ENCODE data around the gene RAF1. TPM values are rescaled to one million over a fixed set of nuclear protein-coding genes. Genes with fewer than 3 reads are reported as not detected.

RAF1 gene
- total and polyA plus RNA-seq, 2 experiments from 2014 or later, result 39.5 to 123 TPM

DNA sequence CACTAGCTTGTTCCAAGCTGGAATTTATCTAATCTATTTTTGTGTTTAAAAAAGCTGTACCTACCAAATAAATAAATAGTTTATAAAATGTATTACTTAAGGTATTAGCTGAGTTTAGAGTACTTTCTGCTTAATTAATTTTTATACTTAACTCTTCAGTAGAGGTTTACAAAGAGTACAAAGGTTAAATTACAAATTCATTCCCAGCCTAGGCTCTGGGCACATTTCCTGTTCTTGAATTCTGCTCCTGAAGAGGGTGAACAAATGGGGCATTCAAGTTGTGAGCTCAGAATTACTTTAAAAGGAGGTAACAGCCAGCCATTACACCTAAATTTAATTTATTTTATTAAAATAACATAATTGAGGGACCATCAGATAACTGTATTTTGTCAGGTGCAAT is 80.6 kb downstream of the RAF1 start:
- Histone ChIP-seq H3K4me1 (ENCODE audit: insufficient read depth) (no peaks in the 10 kb centered on the region), H3K4me2 (no peak overlapping the region), H4K20me1 (replicated peaks; ENCODE audit: insufficient read depth) (peaks cover 19% of the 10 kb centered on the region), H2AFZ (no peak overlapping the region), H3K27ac (ENCODE audit: low read depth) (peak overlapping the region; percentile 59; the same call in 1 of the 2 replicates), H3K36me3 (ENCODE audit: insufficient read depth) (peaks cover 29% of the 10 kb centered on the region), H3K79me2 (replicated peaks; ENCODE audit: insufficient read depth) (no peaks in the 10 kb centered on the region), H3K9me2 (ENCODE audit: insufficient read depth) (no peaks in the 10 kb centered on the region), H3K4me3 (no peak overlapping the region), H3K27me3 (ENCODE audit: insufficient read depth) (no peaks in the 10 kb centered on the region), H3F3A (replicated peaks; ENCODE audit: low read depth) (peaks cover 15% of the 10 kb centered on the region; the same call in 1 of the 2 replicates)
- Mint-ChIP-seq H3K27ac (no peak overlapping the region), H3K9me3 (no peaks in the 10 kb centered on the region), H3K4me3 (no peak overlapping the region), H3K27me3 (ENCODE audit: insufficient read depth, low read depth, poor library complexity) (peaks cover 30% of the 10 kb centered on the region), H3K36me3 (ENCODE audit: low read depth) (peaks cover 73% of the 10 kb centered on the region), H3K4me1 (peaks cover 3% of the 10 kb centered on the region; the same call in 2 of the 3 replicates)
- ATAC-seq (no peak), DNase-seq (ENCODE audit: low spot score) (no peak)
- TF ChIP-seq EZH2phosphoT487 (IDR thresholded peaks at IDR 0.05; ENCODE audit: unreplicated experiment), result no peak
- TF ChIP-seq ZNF114 (CRISPR knock-in tag; IDR thresholded peaks at IDR 0.05), result no peak
- no peak for TF ChIP-seq NANOG (IDR thresholded peaks at IDR 0.05; ENCODE audit: borderline replicate concordance)
- TF ChIP-seq, protein P1, sequence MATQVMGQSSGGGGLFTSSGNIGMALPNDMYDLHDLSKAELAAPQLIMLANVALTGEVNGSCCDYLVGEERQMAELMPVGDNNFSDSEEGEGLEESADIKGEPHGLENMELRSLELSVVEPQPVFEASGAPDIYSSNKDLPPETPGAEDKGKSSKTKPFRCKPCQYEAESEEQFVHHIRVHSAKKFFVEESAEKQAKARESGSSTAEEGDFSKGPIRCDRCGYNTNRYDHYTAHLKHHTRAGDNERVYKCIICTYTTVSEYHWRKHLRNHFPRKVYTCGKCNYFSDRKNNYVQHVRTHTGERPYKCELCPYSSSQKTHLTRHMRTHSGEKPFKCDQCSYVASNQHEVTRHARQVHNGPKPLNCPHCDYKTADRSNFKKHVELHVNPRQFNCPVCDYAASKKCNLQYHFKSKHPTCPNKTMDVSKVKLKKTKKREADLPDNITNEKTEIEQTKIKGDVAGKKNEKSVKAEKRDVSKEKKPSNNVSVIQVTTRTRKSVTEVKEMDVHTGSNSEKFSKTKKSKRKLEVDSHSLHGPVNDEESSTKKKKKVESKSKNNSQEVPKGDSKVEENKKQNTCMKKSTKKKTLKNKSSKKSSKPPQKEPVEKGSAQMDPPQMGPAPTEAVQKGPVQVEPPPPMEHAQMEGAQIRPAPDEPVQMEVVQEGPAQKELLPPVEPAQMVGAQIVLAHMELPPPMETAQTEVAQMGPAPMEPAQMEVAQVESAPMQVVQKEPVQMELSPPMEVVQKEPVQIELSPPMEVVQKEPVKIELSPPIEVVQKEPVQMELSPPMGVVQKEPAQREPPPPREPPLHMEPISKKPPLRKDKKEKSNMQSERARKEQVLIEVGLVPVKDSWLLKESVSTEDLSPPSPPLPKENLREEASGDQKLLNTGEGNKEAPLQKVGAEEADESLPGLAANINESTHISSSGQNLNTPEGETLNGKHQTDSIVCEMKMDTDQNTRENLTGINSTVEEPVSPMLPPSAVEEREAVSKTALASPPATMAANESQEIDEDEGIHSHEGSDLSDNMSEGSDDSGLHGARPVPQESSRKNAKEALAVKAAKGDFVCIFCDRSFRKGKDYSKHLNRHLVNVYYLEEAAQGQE (IDR thresholded peaks at IDR 0.05; ENCODE audit: unreplicated experiment), result no peak
- TF ChIP-seq POLR2AphosphoS5 (IDR thresholded peaks at IDR 0.05; ENCODE audit: low read depth), result no peak
- TF ChIP-seq CREB1 (CRISPR knock-in tag; IDR thresholded peaks at IDR 0.05; ENCODE audit: low read depth), result no peak
- TF ChIP-seq, protein P2, sequence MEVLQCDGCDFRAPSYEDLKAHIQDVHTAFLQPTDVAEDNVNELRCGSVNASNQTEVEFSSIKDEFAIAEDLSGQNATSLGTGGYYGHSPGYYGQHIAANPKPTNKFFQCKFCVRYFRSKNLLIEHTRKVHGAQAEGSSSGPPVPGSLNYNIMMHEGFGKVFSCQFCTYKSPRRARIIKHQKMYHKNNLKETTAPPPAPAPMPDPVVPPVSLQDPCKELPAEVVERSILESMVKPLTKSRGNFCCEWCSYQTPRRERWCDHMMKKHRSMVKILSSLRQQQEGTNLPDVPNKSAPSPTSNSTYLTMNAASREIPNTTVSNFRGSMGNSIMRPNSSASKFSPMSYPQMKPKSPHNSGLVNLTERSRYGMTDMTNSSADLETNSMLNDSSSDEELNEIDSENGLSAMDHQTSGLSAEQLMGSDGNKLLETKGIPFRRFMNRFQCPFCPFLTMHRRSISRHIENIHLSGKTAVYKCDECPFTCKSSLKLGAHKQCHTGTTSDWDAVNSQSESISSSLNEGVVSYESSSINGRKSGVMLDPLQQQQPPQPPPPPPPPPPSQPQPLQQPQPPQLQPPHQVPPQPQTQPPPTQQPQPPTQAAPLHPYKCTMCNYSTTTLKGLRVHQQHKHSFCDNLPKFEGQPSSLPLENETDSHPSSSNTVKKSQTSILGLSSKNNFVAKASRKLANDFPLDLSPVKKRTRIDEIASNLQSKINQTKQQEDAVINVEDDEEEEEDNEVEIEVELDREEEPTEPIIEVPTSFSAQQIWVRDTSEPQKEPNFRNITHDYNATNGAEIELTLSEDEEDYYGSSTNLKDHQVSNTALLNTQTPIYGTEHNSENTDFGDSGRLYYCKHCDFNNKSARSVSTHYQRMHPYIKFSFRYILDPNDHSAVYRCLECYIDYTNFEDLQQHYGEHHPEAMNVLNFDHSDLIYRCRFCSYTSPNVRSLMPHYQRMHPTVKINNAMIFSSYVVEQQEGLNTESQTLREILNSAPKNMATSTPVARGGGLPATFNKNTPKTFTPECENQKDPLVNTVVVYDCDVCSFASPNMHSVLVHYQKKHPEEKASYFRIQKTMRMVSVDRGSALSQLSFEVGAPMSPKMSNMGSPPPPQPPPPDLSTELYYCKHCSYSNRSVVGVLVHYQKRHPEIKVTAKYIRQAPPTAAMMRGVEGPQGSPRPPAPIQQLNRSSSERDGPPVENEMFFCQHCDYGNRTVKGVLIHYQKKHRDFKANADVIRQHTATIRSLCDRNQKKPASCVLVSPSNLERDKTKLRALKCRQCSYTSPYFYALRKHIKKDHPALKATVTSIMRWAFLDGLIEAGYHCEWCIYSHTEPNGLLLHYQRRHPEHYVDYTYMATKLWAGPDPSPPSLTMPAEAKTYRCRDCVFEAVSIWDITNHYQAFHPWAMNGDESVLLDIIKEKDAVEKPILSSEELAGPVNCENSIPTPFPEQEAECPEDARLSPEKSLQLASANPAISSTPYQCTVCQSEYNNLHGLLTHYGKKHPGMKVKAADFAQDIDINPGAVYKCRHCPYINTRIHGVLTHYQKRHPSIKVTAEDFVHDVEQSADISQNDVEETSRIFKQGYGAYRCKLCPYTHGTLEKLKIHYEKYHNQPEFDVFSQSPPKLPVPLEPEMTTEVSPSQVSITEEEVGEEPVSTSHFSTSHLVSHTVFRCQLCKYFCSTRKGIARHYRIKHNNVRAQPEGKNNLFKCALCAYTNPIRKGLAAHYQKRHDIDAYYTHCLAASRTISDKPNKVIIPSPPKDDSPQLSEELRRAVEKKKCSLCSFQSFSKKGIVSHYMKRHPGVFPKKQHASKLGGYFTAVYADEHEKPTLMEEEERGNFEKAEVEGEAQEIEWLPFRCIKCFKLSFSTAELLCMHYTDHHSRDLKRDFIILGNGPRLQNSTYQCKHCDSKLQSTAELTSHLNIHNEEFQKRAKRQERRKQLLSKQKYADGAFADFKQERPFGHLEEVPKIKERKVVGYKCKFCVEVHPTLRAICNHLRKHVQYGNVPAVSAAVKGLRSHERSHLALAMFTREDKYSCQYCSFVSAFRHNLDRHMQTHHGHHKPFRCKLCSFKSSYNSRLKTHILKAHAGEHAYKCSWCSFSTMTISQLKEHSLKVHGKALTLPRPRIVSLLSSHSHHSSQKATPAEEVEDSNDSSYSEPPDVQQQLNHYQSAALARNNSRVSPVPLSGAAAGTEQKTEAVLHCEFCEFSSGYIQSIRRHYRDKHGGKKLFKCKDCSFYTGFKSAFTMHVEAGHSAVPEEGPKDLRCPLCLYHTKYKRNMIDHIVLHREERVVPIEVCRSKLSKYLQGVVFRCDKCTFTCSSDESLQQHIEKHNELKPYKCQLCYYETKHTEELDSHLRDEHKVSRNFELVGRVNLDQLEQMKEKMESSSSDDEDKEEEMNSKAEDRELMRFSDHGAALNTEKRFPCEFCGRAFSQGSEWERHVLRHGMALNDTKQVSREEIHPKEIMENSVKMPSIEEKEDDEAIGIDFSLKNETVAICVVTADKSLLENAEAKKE (CRISPR knock-in tag; IDR thresholded peaks at IDR 0.05), result no peak
- TF ChIP-seq EZH2 (IDR thresholded peaks at IDR 0.05; ENCODE audit: low read depth, unreplicated experiment), result no peak
- no peak for TF ChIP-seq ZNF331 (CRISPR knock-in tag; IDR thresholded peaks at IDR 0.05; ENCODE audit: low read depth)
- TF ChIP-seq, protein P3, sequence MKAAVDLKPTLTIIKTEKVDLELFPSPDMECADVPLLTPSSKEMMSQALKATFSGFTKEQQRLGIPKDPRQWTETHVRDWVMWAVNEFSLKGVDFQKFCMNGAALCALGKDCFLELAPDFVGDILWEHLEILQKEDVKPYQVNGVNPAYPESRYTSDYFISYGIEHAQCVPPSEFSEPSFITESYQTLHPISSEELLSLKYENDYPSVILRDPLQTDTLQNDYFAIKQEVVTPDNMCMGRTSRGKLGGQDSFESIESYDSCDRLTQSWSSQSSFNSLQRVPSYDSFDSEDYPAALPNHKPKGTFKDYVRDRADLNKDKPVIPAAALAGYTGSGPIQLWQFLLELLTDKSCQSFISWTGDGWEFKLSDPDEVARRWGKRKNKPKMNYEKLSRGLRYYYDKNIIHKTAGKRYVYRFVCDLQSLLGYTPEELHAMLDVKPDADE (IDR thresholded peaks at IDR 0.05), result no peak
- TF ChIP-seq STAT1 (IDR thresholded peaks at IDR 0.05; ENCODE audit: unreplicated experiment), result no peak
- TF ChIP-seq, protein P4, sequence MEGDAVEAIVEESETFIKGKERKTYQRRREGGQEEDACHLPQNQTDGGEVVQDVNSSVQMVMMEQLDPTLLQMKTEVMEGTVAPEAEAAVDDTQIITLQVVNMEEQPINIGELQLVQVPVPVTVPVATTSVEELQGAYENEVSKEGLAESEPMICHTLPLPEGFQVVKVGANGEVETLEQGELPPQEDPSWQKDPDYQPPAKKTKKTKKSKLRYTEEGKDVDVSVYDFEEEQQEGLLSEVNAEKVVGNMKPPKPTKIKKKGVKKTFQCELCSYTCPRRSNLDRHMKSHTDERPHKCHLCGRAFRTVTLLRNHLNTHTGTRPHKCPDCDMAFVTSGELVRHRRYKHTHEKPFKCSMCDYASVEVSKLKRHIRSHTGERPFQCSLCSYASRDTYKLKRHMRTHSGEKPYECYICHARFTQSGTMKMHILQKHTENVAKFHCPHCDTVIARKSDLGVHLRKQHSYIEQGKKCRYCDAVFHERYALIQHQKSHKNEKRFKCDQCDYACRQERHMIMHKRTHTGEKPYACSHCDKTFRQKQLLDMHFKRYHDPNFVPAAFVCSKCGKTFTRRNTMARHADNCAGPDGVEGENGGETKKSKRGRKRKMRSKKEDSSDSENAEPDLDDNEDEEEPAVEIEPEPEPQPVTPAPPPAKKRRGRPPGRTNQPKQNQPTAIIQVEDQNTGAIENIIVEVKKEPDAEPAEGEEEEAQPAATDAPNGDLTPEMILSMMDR (conservative IDR thresholded peaks at IDR 0.05; ENCODE audit: low read depth in 2 of 2), result no peak
- TF ChIP-seq JUNB (IDR thresholded peaks at IDR 0.05; ENCODE audit: unreplicated experiment), result no peak
